ENCODE data around the gene DHX8. TPM values are rescaled to one million over a fixed set of nuclear protein-coding genes. Genes with fewer than 3 reads are reported as not detected.

DHX8 gene
- total and polyA plus RNA-seq, 2 of the 4 experiments (the other 2 are of a cell fraction): 21.8 to 50.0 TPM

DNA sequence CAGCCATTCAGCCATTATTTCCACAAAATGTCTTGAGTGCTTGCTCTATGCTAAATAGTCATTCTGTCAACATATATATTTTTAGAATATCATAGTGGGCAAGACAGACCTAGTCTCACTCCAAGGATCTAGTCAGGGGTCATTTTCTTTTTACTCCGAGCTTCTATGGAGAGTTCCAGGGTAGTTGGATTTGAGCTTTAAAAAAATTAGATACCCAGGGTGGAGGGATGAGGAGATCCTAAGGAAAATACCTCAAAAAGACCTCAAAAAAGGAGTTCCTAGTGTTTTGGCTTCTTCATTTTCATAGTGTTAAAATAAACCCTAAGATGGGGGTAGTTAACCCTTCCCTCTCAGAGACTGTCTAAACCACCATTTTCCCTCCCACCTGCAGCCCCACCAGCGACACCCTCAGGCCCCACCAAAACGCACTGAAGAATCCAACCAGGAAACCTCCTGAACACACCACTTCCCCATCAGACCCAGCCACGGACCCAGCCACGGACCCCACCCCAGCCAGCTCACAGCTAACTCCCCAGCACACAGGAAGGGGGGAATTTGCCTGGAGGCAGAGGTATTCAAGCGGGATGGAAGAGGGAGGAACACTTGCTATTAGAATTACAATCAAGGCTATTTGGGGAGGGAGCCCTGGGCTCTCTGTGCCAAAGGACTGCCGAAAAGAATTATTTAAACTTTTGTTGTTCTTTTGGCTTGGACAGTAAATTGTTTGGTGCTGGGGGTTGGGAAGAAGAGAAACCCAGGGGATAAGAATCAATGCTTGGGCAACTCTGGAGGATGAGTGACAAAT is 60.2 kb downstream of the DHX8 start (continued):
- TF ChIP-seq BHLHE40 (IDR thresholded peaks at IDR 0.05; ENCODE audit: low read depth, low read length): no peak

DNA sequence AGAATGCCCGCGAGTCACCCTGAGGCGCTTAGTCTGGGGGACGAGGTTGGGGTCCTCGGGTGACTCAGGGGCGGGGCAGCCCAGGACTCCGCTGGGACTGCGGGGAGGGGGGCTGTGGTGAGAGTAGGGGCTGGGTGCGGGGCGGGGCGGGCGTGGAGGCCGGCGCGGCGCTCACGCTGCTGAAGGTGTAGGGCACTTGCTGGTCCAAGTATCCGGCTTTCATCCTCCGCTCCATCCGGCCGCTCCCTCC is 61.5 kb downstream of the DHX8 start:
- peak overlapping the region; percentile 94; the same call in 1 of the 2 replicates for H3K23ac ChIP-seq (ENCODE audit: low read depth, low read length)
- POLR2A ChIA-PET (ENCODE audit: unreplicated experiment): interaction anchor here (0.6 to 1.0 kb wide), 3 partner anchors 15 to 862 kb away, joined by 3 to 5 read pairs (median 3); no protein-coding TSS in a partner anchor
- no peak overlapping the region for H3K18ac ChIP-seq (ENCODE audit: low read depth, low read length)
- peaks cover 23% of the 10 kb centered on the region for H3K4me1 ChIP-seq (ENCODE audit: control insufficient read depth, insufficient read depth, low read length)
- peak overlapping the region; percentile 49 to 84; a peak in 2 of 4 replicates for H4K8ac ChIP-seq (ENCODE audit: low read depth in 2 of 2, low read length in 2 of 2)
- intact Hi-C loops (cut with micrococcal nuclease) (no loop called here), dilution Hi-C loops (cut with HindIII; ENCODE audit: low sequenced_read_pairs, unreplicated experiment) (no loop called here), in situ Hi-C loops (cut with MboI; ENCODE audit: low sequenced_read_pairs) (no loop called here)
- 0 out of 2 replicates have a peak overlapping the region, but pooled peaks have one; percentile 69 for H3K56ac ChIP-seq (ENCODE audit: extremely low read depth, insufficient read depth, low read length)
- peak overlapping the region; percentile 98 for H3K4me2 ChIP-seq (ENCODE audit: low read depth, low read length)
- no peak overlapping the region; the same call in 2 of the 3 replicates for H2BK15ac ChIP-seq (ENCODE audit: low read depth, low read length)
- WGBS, 2 experiments (ENCODE audit: extremely low coverage in 2 of 2, insufficient read length in 1 of 2): 0% methylated on average over 9 of the region's 21 CpGs; no CpG with 5 or more reads in 1 of the 2 experiments
- no peaks in the 10 kb centered on the region for H3K27me3 ChIP-seq (ENCODE audit: control insufficient read depth, insufficient read depth, low read length)
- no peaks in the 10 kb centered on the region for H3K36me3 ChIP-seq (ENCODE audit: control insufficient read depth, insufficient read depth, low read length)
- peak overlapping the region; percentile 97 for H2AK9ac ChIP-seq (replicated peaks; ENCODE audit: low read depth, low read length, poor library complexity)
- peak overlapping the region; percentile 61 for H3K4me3 ChIP-seq (ENCODE audit: insufficient read depth, low read depth, low read length)
- ATAC-seq (ENCODE audit: low read depth): no peak
- H3K9me1 ChIP-seq (ENCODE audit: insufficient read depth, low read length): peaks cover 16% of the 10 kb centered on the region
- no peaks in the 10 kb centered on the region for H3K9me3 ChIP-seq (ENCODE audit: control insufficient read depth, insufficient read depth, low read length)
- CTCF ChIA-PET: interaction anchor here (0.5 kb wide), 1 partner anchor 30 kb away, joined by 3 read pairs; no protein-coding TSS in a partner anchor
- peak; percentile 18 for DNase-seq
- H4K20me1 ChIP-seq (ENCODE audit: insufficient read depth, low read length): no peaks in the 10 kb centered on the region
- H3K14ac ChIP-seq (replicated peaks; ENCODE audit: low read depth, low read length): peak overlapping the region; percentile 19; the same call in 1 of the 2 replicates
- H3K27ac ChIP-seq (ENCODE audit: insufficient read depth, low read length): peak overlapping the region; percentile 42; the same call in 1 of the 2 replicates
- no peak overlapping the region for H2BK20ac ChIP-seq (ENCODE audit: low read depth, low read length)
- H2AK5ac ChIP-seq (ENCODE audit: low read depth, low read length): no peak overlapping the region
- H4K91ac ChIP-seq (ENCODE audit: insufficient read depth, low read depth, low read length): peak overlapping the region; percentile 55
- peaks cover 17 to 46% of the 10 kb centered on the region in 2 experiments; a peak in 3 of 4 replicates for H3K79me1 ChIP-seq (ENCODE audit: low read depth in 1 of 2, low read length in 2 of 2)
- H2BK120ac ChIP-seq (ENCODE audit: low read depth, low read length): 0 out of 2 replicates have a peak overlapping the region, but pooled peaks have one; percentile 56
- no peak overlapping the region for H4K5ac ChIP-seq (ENCODE audit: low read depth, low read length)
- H2AFZ ChIP-seq (replicated peaks; ENCODE audit: low read length, poor library complexity): peak overlapping the region; percentile 89
- BruUV-seq (replicated peaks): no TSS peak
- H3K9ac ChIP-seq (ENCODE audit: low read depth, low read length): peak overlapping the region; percentile 54
- H2BK5ac ChIP-seq (ENCODE audit: low read depth, low read length, poor library complexity, severe bottlenecking): peak overlapping the region; percentile 71
- peak overlapping the region; percentile 82 for H3K4ac ChIP-seq (ENCODE audit: low read depth, low read length)
- TF ChIP-seq CEBPB (IDR thresholded peaks at IDR 0.05; ENCODE audit: low read depth, low read length): no peak
- TF ChIP-seq MAFK (IDR thresholded peaks at IDR 0.05; ENCODE audit: low read depth, low read length): no peak
- no peak for TF ChIP-seq MAZ (IDR thresholded peaks at IDR 0.05; ENCODE audit: borderline replicate concordance, low read depth, low read length)
- TF ChIP-seq RFX5 (IDR thresholded peaks at IDR 0.05; ENCODE audit: low read depth, low read length): no peak
- TF ChIP-seq, protein P1, sequence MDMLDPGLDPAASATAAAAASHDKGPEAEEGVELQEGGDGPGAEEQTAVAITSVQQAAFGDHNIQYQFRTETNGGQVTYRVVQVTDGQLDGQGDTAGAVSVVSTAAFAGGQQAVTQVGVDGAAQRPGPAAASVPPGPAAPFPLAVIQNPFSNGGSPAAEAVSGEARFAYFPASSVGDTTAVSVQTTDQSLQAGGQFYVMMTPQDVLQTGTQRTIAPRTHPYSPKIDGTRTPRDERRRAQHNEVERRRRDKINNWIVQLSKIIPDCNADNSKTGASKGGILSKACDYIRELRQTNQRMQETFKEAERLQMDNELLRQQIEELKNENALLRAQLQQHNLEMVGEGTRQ (IDR thresholded peaks at IDR 0.05; ENCODE audit: low read depth, low read length): no peak
- no peak for TF ChIP-seq CHD1 (IDR thresholded peaks at IDR 0.05; ENCODE audit: low read depth, low read length)
- no peak for TF ChIP-seq MXI1 (IDR thresholded peaks at IDR 0.05; ENCODE audit: borderline replicate concordance, low read depth, low read length)
- no peak for TF ChIP-seq POLR2A (IDR thresholded peaks at IDR 0.05; ENCODE audit: low read depth, low read length)
- TF ChIP-seq RCOR1 (IDR thresholded peaks at IDR 0.05; ENCODE audit: insufficient replicate concordance, low read length): no peak
- TF ChIP-seq, protein P2, sequence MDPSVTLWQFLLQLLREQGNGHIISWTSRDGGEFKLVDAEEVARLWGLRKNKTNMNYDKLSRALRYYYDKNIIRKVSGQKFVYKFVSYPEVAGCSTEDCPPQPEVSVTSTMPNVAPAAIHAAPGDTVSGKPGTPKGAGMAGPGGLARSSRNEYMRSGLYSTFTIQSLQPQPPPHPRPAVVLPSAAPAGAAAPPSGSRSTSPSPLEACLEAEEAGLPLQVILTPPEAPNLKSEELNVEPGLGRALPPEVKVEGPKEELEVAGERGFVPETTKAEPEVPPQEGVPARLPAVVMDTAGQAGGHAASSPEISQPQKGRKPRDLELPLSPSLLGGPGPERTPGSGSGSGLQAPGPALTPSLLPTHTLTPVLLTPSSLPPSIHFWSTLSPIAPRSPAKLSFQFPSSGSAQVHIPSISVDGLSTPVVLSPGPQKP (IDR thresholded peaks at IDR 0.05; ENCODE audit: borderline replicate concordance, low read depth, low read length): no peak
- TF ChIP-seq, protein P3, sequence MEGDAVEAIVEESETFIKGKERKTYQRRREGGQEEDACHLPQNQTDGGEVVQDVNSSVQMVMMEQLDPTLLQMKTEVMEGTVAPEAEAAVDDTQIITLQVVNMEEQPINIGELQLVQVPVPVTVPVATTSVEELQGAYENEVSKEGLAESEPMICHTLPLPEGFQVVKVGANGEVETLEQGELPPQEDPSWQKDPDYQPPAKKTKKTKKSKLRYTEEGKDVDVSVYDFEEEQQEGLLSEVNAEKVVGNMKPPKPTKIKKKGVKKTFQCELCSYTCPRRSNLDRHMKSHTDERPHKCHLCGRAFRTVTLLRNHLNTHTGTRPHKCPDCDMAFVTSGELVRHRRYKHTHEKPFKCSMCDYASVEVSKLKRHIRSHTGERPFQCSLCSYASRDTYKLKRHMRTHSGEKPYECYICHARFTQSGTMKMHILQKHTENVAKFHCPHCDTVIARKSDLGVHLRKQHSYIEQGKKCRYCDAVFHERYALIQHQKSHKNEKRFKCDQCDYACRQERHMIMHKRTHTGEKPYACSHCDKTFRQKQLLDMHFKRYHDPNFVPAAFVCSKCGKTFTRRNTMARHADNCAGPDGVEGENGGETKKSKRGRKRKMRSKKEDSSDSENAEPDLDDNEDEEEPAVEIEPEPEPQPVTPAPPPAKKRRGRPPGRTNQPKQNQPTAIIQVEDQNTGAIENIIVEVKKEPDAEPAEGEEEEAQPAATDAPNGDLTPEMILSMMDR (conservative IDR thresholded peaks at IDR 0.05; ENCODE audit: low read depth, low read length): no peak
- no peak for TF ChIP-seq BHLHE40 (IDR thresholded peaks at IDR 0.05; ENCODE audit: low read depth, low read length)
